GM06990 (cell line): ENCODE data around the gene TRIM65.
"Not testable (repeated sequence)": the region's sequence is repeated elsewhere in the genome, so short reads cannot be mapped to it uniquely, and the experiment has no call there.

ENCODE experiments used
- DNase-seq: peaks from one replicate; pipeline ENCODE4 v3.0.0-alpha.2; 2011; ENCODE audit not compliant: insufficient read length; ENCODE audit errors: extremely low read depth
- H3K27me3 ChIP-seq: replicated peaks from 2 replicates; pipeline ENCODE4 v1.6.0; 2011; ENCODE audit warnings: low read length; ENCODE audit not compliant: control insufficient read depth, insufficient read depth
- H3K36me3 ChIP-seq: 2 replicates; pipeline ENCODE4 v1.5.1; 2011; ENCODE audit warnings: low read length; ENCODE audit not compliant: control insufficient read depth, insufficient read depth
- H3K4me3 ChIP-seq: replicated peaks from 2 replicates; pipeline ENCODE4 v1.5.1; 2011; ENCODE audit warnings: low read depth, mild to moderate bottlenecking, control low read depth, low read length
- TF ChIP-seq, protein P1 (sequence below): IDR thresholded peaks from 2 replicates; pipeline ENCODE4 v1.5.1; 2011; ENCODE audit warnings: low read length, control low read depth, mild to moderate bottlenecking, inconsistent platforms; ENCODE audit not compliant: insufficient read depth, poor library complexity, severe bottlenecking

Gene TRIM65

DNA sequence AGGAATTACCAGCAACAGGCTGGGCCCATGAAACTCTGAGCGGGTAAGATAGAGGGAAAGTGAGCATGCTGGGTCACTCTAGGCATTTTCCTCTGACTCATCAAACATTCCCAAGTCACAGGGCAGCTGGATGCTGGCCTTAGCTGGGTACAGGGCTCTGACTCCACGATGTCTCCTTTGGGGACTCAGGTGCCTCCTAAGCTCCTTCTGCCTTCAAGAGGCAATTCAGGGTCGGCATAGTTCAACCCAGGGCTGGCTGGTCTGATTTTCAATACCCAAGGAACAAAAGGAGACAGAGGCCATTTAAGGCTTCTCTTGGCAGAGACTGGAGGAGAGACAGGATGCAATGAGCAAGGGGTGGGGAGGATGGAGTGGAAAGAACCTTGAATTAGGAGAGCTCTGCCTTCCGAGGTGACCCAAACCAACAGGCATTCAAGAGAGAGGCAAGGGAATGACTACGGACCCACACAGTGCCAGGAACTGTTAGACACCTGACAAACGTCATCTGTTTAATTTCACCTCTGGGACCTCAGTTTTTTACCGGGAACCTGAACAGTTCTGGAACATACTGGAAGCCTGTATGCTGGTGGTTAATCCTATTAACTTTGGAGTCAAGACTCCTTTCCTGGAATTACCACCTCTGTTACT is 42.5 kb downstream of the TRIM65 start:
- DNase-seq, result no peak
- Histone ChIP-seq H3K27me3 (no peaks in the 10 kb centered on the region), H3K4me3 (peak overlapping the region; percentile 74), H3K36me3 (peaks cover 12% of the 10 kb centered on the region)
- TF ChIP-seq, protein P1, sequence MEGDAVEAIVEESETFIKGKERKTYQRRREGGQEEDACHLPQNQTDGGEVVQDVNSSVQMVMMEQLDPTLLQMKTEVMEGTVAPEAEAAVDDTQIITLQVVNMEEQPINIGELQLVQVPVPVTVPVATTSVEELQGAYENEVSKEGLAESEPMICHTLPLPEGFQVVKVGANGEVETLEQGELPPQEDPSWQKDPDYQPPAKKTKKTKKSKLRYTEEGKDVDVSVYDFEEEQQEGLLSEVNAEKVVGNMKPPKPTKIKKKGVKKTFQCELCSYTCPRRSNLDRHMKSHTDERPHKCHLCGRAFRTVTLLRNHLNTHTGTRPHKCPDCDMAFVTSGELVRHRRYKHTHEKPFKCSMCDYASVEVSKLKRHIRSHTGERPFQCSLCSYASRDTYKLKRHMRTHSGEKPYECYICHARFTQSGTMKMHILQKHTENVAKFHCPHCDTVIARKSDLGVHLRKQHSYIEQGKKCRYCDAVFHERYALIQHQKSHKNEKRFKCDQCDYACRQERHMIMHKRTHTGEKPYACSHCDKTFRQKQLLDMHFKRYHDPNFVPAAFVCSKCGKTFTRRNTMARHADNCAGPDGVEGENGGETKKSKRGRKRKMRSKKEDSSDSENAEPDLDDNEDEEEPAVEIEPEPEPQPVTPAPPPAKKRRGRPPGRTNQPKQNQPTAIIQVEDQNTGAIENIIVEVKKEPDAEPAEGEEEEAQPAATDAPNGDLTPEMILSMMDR, result no peak

DNA sequence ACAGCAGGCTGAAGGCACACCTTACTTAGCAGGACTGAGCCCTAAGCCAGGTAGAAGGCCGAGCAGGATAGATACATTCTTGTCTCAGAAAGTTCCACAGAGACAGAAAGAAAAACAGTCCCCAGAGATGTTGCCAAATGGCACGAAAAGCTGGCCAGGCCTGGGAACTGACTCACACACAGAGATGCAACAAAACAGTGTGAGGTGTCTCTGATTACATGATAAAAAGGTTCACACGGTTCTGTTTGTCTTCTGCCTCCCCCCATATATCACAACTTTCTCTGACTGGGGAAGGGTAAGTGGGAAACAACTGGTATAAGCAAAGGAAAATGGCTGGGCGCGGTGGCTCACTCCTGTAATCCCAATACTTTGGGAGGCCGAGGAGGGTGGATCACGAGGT is 43.3 kb downstream of the TRIM65 start:
- TF ChIP-seq, protein P1, result no peak
- no peak for DNase-seq
- Histone ChIP-seq H3K36me3 (peaks cover 18% of the 10 kb centered on the region), H3K27me3 (no peaks in the 10 kb centered on the region), H3K4me3 (no peak overlapping the region)

DNA sequence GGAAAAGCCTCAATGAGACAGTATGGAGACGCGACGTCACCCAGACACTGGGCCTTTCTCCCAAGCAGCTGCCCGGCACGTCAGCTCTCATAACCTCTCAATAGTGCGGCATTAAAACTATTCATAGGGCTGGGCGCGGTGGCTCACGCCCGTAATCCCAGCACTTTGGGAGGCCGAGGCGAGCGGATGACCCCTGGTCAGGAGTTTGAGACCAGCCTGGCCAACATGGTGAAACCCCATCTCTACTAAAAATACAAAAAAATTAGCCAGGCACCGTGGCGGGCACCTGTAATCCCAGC is 45.1 kb downstream of the TRIM65 start:
- H3K4me3 ChIP-seq, DNase-seq, H3K27me3 ChIP-seq: not testable (repeated sequence)
- H3K36me3 ChIP-seq, result peaks cover 30% of the 10 kb centered on the region

DNA sequence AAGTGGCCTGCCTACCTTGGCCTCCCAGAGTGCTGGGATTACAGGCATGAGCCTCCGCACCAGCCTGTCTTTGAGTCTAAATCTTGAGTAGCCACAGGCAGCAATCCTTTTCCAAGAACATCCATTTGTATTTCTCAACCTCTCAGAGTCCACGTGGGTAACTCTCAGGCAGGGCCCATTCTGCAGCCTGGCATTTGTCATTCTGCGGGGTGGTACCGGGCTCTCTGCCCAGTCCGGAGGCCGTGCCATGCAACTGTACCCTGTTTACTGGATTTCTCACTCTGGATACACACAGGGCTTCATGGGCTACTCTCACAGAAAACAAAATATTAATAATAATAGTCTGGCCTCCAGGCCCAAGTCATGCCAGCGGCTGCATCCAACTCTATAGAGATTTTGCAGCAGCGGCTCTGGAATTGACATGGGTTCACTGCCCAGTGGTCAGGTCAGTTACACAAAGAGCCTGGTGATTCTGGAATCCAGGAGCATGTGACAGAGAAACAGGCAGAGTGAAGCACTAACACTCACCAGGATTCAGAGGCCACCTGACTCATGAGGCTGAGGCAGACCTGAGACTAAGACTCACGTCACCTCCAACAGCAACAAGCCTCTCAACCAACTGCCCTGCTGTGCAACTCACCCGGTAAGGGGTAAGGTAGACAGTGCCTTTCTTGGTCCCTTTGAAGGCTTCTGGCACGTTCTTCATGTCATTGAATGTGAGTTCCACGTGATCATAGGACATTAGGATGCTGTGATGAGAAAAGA is 45.6 kb downstream of the TRIM65 start:
- no peak for DNase-seq
- TF ChIP-seq, protein P1, result no peak
- Histone ChIP-seq H3K27me3 (no peaks in the 10 kb centered on the region), H3K4me3 (no peak overlapping the region), H3K36me3 (peaks cover 32% of the 10 kb centered on the region)

GRCh38 chr17:75849724-75850123 is 47.0 kb downstream of the TRIM65 start:
- Histone ChIP-seq H3K4me3 (no peak overlapping the region), H3K36me3 (peaks cover 32% of the 10 kb centered on the region), H3K27me3 (no peaks in the 10 kb centered on the region)
- TF ChIP-seq, protein P1, result no peak
- no peak for DNase-seq

DNA sequence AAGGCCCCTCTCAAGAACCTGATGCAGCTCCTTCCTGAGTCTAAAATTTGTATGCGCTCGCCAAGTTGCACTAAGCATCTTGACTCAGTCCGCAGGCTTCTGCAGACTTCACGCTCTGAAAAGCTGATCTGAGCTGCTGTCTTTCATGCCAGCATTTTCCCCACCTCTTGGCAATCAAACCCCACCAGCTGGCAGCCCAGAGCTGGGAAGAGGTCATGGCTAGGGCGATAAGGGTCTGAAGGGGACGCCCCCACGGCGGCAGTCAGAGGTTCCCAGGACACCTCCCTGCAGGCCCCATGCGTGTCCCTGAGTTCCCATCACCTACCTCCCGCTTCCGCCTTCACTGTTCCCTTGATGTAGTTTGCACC is 47.5 kb downstream of the TRIM65 start:
- TF ChIP-seq, protein P1, result no peak
- Histone ChIP-seq H3K36me3 (peaks cover 32% of the 10 kb centered on the region), H3K27me3 (no peaks in the 10 kb centered on the region), H3K4me3 (no peak overlapping the region)
- no peak for DNase-seq
